T-helper 9 cell (primary cell): ENCODE measurements around the gene PRKACA.
"Not testable (repeated sequence)": the region's sequence is repeated elsewhere in the genome, so short reads cannot be mapped to it uniquely, and the experiment has no call there.

ENCODE experiments used
- DNase-seq: peaks from one replicate; pipeline ENCODE4 v3.0.0-alpha.2; 2020

PRKACA gene

GRCh38 chr19:14042659-14043608 is 74.6 kb downstream of the PRKACA start:
- DNase-seq = not testable (repeated sequence)
